ENCODE data around the gene SDR39U1.
A peak's percentile ranks its signal among the peaks of the same experiment; 100 is the strongest.

SDR39U1 gene

DNA sequence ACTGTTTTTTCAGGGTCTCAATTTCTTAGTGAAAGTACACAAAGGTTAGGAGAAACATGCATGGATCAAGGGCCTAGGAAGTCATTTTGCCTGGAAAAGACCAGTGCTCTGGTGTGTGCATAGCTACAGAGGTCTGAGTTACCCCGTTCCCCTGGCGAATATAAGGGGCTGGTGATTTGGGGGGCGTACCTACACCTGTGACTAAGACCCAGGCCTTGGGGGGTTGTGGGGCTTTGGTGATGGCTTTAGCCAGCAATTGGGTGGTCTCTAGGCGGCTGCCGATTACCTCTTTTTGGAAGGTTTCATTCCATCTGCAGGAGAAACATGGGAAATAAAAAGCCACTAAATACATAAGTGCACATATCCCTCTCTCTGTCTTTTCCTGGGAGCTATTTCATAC, 1.1 kb downstream of the SDR39U1 start:
- DNase-seq = no peak

DNA sequence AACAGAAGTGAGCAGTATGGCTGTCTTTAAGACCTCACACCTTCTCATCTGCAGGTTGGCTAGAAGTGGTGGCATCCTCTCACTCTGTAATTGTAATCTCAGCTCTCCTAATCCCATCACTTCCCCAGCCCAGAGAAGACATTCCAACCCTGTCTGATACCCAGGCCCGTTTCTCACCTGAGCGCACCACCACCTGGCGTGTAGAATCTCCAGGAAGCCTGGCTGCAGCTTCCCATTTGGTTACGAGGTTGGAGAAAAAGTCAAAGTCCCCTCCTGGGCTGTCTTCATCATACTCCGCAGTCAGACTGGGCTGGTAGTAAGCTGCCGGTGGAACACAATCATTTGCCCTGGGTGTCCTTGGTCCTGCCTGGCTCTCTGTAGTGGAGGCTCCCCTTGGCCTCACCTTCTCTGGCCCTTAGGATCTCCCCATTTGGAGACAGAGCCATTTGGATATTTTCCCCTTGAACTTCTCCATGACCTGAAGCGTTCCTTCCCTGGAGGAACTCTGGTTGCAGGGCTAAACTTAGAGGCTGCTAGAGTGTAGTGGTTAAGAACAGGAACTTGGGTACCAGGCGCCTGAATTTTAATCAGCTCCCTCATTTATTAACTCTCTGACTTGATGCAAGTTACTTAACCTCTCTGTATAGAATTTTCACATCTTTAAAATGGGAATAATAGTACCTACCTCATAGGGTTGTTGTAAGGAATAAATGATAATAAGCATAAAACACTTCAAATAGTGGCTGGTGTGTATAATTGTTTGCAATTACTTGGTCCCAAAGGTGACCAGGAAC, 1.8 kb downstream of the SDR39U1 start:
- DNase-seq = no peak

DNA sequence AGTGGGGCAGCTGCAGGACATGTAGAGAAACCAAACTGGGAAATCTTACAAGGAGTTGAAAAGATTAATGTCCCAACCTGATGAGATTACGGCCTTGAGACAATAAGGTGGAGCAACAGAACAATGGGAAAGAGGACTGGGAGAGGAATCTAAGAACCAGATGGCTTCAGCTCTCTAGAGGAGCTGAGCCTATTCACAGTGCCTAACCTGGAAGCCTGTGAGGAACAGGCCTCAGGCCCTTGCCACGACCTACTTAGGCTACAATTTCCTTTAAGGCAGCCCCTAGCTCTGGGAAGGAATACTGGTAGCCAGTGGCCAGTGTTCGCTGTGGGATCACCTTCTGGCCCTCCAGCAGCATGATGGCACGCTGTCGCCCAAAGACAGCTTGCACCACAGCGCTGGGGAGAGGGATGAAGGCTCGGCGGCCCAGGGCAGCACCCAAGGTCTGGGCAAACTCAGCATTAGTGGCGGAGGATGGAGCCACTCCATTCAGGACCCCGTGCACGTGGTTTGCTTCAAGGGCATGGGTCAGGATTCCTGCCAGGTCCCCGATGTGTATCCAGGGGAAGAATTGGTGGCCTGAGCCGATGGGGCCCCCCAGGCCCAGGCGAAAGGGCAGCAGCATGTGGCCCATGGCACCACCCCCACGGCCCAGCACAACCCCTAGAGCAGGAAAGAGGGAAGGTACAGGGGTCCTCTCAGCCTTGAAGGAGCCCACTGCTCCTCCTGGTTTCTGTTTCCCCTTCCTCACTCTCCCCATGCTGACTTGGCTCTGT, 2.6 kb downstream of the SDR39U1 start:
- no peak for DNase-seq

DNA sequence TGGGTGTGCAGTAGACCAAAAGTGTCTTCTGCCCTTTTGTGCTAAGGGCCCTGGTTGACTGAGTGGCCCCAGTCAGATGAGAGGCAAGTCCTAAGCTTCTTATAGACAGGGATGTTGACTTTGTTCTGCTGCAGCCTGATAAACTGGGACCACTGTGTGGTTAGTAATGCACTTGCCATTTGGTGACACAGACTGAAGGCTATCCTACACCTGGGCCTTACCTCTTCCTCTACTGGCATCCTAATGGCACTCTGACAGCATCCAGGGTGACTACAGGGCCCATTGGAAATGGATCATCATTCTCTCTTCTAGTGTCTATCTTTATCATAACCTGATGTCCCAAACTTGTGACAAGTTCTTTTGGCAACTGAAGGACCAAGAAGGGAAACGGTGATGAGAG, 3.3 kb downstream of the SDR39U1 start:
- no peak for DNase-seq

DNA sequence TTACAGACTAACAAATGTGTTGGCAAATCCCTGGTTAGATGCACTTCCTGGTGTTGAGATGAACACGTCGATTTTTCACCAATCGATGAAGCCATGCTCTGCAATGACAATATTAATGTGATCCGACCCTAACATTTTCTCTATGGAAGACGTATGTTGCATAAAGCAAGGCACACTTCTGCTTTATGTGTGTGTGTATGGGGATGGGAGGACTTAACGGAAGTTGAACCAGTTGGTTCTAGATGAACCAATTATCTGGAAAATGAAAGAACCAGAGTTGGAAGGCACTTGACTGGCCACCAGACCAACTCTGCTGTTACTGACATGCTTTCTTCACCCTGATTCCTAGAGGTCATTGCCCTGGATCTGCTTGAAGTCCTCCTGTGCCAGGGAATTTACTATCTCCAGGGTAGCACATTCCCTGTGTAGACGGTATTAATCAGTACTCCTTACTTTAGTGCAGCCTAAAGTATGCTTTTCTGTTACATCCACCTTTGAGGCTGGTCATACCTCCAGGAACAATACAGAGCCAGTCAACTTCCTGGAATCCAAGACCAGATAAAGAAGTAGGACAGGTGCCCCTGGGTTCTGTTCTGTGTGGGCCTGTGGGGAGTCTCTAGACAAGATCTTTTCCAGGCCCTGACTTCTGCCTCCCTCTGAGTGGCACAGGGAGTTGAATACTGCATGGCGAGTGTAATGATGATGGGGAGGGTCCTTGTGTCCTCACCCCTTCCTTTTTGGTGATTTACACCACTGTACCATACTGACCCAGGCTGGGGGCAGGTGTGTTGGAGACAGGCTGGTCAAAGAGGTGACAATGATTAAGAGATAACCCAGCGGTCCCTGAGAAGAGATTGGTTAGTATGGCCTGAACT, 4.1 kb downstream of the SDR39U1 start:
- DNase-seq = no peak

DNA sequence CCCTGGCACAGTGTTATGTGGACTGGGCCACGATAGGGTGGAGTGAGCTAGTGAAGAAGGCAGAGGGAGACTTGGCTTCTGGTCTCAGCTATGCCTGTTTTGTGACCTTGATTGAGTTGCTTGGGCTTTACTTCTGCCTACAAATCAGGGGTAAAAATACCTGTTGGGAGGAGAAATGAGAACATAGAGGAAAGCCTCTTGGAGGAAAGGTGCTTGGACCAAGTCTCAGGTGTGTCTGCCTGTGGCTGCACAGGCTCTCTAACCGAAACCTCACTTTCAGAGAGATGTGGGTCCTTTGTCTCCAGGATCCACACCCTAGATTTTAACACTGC, 4.9 kb downstream of the SDR39U1 start:
- DNase-seq = no peak

DNA sequence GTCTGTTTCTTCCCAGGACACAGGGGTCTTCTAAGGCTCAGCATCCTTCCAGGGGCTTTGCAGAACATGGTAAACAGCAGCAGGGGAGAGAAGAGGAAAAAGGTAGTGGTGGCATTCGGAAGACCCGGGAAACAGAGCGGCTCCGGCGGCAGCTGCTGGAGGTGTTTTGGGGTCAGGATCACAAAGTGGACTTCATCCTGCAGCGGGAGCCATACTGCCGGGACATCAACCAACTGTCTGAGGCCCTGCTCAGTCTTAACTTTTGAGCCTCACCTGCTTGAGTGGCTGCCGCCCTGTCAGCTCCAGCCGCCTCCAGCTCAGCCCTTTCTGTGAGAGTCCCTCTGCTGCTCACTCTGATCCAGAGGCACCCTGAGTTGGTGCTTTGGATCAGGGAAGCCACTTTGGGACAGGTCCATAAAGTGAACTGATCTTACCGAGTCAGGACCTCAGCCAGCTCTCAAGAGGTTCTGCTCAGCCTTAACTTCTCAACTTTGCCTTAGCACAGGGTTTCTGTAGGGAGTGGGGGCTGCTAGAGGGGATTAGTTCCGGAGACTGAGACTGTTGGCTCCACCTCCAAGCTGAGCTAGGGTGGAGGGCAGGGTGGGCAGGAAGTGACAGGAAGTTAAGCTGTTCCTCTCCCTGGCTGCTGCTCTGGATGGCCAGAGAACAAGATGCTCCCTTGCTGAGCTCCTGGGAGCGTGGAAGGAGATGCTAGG, 5.4 kb downstream of the SDR39U1 start:
- no peak for DNase-seq

DNA sequence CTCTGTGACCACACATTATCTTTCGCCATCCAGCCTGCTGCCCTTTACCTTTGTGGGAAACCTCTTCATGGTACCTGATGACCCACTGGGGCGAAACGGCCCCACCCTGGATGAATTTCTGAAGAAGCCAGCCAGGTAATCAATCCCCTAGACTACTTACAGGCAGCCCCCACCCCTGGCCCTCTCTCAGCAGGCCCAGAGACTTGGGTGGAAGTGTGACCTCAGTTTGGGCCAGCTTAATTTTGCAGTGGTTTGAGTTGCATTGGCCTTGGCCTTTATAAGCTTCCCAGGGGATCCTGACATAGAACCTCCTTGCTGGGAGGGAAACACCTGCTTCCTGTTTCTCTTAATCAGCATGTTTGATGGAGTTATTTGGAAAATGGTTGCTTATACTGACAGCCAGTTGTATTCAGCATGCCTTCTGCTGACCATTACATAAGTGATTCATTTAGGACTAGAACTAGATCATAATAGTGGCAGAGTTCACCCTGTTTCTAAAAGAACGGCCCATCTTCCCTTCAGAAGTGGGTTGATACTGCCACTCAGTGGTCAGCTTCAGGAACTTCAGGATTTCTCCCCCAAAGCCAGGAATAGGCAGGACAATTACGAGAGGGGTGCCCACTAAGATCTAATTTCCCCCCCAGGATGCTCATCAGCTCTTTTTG, 6.1 kb downstream of the SDR39U1 start:
- no peak for DNase-seq

DNA sequence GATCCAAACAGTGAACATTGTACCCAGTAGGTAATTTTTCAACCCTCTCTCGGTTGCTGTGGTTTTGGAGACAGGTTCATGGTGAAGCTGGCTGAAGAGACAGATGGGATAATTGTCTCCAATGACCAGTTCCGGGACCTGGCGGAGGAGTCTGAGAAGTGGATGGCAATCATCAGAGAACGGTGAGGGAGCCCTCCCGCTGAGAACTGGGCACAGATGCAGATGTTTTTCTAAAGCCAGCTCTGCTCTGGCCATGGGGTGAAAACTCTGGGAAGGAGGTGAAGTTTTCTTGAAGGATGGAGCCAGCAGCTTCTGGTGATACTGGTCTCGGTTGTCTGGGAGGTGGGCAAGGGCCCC, 6.6 kb downstream of the SDR39U1 start:
- DNase-seq = no peak

DNA sequence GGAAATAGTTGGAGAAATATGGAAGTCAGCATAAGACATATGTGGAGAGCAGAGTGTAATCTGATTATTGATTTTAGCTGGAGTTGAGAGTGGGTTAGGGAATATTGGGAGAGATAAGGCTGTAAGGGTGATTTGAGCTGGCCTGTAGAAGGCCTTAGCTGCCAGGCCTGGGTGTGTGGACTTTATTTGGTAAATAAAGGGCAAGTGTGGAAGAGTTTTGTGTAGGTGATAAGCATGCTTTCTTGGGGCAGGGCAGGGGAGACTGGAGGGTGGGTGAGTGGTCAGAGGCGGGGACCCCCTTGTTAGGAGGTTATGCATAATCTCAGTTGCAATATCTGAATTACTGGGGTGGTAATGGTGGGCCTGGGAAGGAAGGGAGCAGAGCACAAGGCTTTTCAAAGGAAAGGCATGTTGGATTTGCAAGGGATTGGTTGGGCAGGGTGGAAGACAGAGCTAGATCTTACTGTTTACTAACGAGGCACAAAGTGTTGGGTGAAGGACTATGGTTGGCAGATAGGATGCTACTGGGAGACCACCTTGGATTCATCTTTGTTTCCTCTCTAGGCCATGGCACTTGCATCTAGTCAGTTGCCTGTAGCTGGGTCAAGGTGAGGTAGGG, 7.3 kb downstream of the SDR39U1 start:
- DNase-seq = no peak

DNA sequence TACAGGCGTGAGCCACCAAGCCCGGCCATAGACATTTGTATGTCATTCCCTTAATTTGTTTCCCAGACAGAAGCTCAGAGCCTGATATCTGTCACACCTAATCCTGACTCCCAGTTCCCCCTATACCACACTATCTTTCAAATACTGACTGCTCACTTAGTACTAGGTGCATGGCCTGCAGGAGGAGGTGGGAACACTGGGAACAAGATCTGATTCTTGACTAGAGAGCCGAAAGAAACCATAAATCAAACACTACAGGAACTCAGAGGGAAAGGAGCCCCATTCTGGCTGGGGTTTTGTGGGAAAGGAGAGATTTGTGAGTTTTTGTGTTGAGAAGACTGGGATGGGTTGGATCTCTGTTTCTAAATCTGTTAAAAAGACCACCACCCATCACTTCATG, 7.9 kb downstream of the SDR39U1 start:
- no peak for DNase-seq

DNA sequence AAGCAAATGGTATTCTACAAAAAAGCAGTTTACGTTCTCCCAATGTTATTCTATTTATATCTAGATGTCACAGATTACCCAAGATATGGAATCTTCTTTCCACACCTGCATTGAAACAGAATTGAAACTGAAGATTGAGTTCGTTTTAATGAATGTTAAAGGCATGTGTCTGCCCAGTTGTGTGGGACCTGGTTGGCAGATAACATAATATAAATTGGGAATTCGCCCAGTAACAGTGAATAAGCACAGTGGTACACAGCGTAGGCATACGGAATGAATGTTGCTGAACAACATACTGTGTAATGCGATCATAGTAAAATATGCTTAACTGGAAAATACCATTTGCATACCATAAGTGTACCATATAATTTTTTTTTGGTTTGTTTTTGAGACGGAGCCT, 8.5 kb downstream of the SDR39U1 start:
- no peak for DNase-seq

DNA sequence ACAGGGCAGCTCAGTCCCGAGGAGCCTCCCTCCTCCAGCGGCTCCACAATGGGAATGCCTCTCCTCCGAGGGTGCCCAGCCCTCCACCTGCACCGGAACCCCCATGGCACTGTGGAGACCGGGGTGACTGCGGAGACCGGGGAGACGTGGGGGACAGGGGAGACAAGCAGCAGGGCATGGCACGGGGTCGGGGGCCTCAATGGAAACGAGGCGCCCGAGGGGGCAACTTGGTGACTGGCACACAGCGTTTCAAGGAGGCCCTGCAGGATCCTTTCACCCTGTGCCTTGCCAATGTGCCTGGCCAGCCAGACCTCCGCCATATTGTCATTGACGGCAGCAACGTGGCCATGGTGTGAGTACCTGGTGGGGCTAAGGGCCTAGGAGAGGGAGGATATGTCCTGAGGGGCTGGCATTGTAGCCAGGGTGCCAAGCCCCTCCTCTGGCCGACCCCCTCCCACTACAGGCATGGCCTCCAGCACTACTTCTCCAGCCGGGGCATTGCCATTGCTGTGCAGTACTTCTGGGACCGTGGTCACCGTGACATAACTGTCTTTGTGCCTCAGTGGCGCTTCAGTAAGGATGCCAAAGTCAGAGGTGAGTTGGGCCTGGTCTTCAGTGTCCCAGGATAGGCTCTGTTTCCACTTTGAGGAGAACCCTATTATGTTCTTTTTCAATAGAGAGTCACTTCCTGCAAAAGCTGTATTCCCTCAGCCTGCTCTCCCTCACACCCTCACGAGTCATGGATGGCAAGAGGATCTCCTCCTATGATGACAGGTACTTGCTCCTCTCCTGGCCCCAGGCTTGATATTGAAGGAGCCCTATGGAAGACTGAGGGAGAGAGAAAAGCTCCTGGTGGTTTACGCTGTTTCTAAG, 10.1 kb downstream of the SDR39U1 start:
- DNase-seq = no peak

DNA sequence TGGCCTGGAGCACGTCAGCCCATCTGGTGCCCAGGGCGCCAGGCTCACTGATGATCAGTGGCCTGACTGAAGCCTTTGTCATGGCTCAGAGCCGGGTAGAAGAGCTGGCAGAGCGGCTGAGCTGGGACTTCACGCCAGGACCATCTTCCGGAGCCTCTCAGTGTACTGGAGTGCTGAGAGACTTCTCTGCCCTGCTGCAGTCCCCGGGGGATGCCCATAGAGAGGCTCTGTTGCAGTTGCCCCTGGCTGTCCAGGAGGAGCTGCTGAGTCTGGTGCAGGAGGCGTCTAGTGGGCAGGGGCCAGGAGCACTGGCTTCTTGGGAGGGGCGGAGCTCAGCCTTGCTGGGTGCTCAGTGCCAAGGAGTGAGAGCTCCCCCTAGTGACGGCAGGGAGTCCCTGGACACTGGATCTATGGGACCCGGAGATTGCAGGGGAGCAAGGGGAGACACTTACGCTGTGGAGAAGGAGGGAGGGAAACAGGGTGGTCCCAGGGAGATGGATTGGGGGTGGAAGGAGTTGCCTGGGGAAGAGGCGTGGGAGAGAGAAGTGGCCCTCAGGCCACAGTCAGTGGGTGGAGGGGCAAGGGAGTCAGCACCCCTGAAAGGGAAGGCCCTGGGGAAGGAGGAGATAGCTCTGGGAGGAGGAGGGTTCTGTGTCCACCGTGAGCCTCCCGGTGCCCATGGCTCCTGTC, 10.9 kb downstream of the SDR39U1 start:
- DNase-seq = peak; percentile 77 to 83 (median 80)

DNA sequence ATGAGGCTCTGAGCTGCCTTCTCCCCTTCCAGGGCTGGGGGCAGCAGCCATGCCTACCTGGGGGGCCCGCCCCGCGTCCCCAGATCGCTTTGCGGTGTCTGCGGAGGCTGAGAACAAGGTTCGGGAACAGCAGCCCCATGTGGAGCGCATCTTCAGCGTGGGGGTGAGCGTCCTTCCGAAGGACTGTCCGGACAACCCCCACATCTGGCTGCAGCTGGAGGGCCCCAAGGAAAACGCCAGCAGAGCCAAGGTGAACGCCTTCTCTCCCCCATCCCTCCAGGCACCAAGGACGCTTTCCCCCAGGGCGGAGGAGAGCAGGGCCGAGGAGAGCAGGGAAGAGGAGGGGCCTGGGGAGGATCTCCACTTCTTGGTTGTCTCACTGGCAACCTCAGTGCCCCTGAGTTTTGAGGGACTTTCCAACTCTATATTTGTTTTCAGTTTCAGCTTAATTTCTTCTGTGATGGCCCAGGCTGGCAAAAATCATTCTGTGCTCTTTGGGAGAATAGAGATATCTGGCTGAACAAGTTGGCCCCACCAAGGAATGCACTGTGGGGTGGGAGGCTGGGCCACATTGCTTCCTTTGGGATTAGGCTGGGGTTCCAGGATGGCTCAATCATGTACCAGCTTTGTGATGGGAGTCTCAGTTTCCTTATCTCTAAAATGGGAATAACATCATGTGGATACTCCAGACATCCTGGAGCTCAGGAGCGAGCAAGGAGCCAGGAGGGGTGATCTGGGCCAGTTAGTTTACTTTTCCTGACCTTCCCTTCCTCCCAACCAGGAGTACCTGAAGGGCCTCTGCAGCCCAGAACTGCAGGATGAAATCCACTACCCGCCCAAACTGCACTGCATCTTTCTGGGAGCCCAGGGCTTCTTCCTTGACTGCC, 11.7 kb downstream of the SDR39U1 start:
- peak in 3 of 4 experiments; percentile 22 to 46 (median 41) for DNase-seq

DNA sequence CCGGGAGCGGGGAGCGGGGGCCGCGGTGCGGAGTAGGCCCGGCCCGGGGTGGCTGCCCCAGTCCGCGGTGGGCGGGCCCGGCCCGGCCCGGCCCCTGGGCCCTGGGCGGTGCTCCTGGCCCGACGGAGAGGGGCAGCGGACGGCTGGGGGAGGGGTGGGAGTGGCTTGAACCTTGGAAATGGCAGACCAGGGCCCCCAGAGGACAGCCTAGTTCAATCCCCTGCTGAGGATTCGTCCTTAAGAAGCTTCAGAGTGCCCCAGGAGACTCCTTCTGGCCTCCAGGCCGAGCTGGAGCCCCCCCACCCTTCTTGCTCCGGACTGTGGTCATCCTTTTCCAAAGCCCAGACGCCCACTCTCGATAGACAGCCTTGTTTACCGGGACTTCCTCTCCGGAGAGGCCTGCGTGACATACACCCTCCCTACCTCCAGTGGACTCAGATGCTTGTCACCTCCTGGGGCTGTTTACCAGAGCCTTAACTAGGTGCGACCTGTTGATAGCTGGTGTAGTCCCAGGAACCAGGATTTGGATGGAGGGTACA, 12.4 kb downstream of the SDR39U1 start:
- peak in 3 of 4 experiments; percentile 40 to 52 (median 42) for DNase-seq

DNA sequence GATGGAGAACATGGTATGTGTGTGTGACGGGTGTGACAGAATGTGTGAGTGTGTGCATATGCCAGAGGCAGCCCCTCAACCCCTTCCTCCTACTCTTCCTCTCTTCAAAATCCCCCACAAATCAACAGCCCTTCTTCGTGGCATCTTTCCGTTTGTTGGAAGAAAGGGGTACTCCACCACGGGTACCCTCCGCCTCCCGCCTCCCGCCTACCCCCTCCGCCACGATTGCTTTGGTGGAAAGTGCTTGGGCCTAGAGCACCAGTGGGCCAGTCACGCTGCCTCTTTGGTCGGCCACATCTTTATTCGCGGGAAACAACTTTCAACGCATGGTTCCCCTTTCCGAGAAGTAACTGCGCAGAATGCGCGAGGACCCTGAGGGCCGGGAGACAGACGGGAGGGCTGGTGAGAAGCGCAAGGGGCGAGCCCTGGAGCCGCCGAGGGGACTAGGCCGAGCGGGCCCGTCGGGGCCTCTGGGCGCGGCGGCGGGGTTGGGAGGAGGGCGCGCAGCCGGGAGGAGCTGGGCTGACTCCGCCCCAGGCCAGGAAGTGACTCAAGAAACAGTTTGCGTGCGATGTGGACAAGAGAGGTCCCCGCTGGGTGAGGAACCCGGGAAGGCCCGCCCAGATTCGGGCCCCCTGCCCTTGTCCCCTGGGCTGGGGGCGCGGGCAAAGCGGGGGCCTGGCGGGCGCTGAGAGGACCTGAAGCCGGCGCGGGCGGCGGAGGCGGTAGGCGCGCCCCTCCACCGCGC, 13.0 kb downstream of the SDR39U1 start, which contains the start of the genes CBLN3 and KHNYN:
Gene CBLN3, minus strand, starts transcription at position 274 of the 748 bp plus-strand sequence. CDS start 614 bp downstream, outside the sequence.
Gene KHNYN, plus strand, starts transcription at position 560 of the 748 bp plus-strand sequence. CDS start 777 bp downstream, outside the sequence.
- DNase-seq = peak; percentile 69 to 83 (median 78)
